HEK293T (cell line): ENCODE measurements around the gene CSTPP1.
"Not testable (repeated sequence)": the region's sequence is repeated elsewhere in the genome, so short reads cannot be mapped to it uniquely, and the experiment has no call there.

ENCODE experiments used
- CTBP1 ChIP-seq: fragments of 450-650 bp; IDR thresholded peaks from 2 replicates; pipeline ENCODE4 v1.6.1; 2016; ENCODE audit warnings: borderline replicate concordance
- ELF4 ChIP-seq: fragments of 450-650 bp; IDR thresholded peaks from 2 replicates; pipeline ENCODE4 v1.6.1; 2017; ENCODE audit warnings: antibody characterized with exemption
- FOXA1 ChIP-seq: fragments of 450-650 bp; IDR thresholded peaks from 2 replicates; pipeline ENCODE4 v1.6.1; 2016; ENCODE audit warnings: mild to moderate bottlenecking
- HDGF ChIP-seq: fragments of 450-650 bp; IDR thresholded peaks from 2 replicates; pipeline ENCODE4 v1.6.1; 2017; ENCODE audit warnings: antibody characterized with exemption, borderline replicate concordance
- LEF1 ChIP-seq: fragments of 450-650 bp; IDR thresholded peaks from 2 replicates; pipeline ENCODE4 v1.6.1; 2017; ENCODE audit warnings: mild to moderate bottlenecking, borderline replicate concordance
- SP1 ChIP-seq: fragments of 450-650 bp; IDR thresholded peaks from 2 replicates; pipeline ENCODE4 v1.6.1; 2017
- SUZ12 ChIP-seq: fragments of 450-650 bp; IDR thresholded peaks from 2 replicates; pipeline ENCODE4 v1.6.1; 2016; ENCODE audit warnings: mild to moderate bottlenecking
- TARDBP ChIP-seq: fragments of 450-650 bp; IDR thresholded peaks from 2 replicates; pipeline ENCODE4 v1.6.1; 2016

DNA sequence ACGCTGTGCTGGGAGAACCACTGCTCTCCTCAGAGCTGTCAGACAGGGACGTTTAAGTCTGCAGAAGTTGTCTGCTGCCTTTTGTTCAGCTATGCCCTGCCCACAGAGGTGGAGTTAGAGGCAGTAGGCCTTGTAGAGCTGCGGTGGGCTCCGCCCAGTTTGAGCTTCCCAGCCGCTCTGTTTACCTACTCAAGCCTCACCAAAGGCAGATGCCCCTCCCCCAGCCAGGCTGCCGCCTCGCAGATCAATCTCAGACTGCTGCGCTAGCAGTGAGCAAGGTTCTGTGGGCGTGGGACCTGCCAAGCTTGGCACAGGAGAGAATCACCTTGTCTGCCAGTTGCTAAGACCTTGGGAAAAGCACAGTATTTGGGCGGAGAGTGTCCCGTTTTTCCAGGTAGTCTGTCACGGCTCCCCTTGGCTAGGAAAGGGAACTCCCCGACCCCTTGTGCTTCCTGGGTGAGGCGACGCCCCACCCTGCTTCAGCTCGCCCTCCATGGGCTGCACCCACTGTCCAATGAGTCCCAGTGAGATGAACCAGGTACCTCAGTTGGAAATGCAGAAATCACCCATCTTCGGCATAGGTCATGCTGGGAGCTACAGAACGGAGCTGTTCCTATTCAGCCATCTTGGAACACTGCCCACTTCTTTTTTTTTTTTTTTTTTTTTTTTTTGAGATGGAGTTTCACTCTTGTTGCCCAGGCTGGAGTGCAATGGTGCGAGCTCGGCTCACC is 182.6 kb downstream of the CSTPP1 start:
- TF ChIP-seq HDGF, CTBP1, SUZ12, SP1, LEF1, TARDBP, ELF4, FOXA1: not testable (repeated sequence)
